MM.1S (cell line): ENCODE results near the gene TM9SF4.

Experiments
- DNase-seq: peaks from one replicate; pipeline ENCODE4 v3.0.0-alpha.2; 2015
- H2AFZ ChIP-seq: fragments of 300-600 bp; sonication (generic); 2 replicates; pipeline ENCODE4 v1.6.0; 2016; ENCODE audit warnings: antibody characterized with exemption, low read length
- H3F3A ChIP-seq: fragments of 300-600 bp; sonication (generic); 2 replicates; pipeline ENCODE4 v1.6.1; 2016; ENCODE audit warnings: mild to moderate bottlenecking, antibody characterized with exemption, low read length, moderate library complexity, mixed read lengths; ENCODE audit not compliant: insufficient read depth
- H3K27ac ChIP-seq: fragments of 300-600 bp; sonication (generic); 2 replicates; pipeline ENCODE4 v1.5.1; 2016; ENCODE audit warnings: mild to moderate bottlenecking, low read length
- H3K27me3 ChIP-seq: fragments of 300-600 bp; sonication (generic); replicated peaks from 2 replicates; pipeline ENCODE4 v1.6.0; 2016; ENCODE audit warnings: low read length; ENCODE audit not compliant: insufficient read depth
- H3K36me3 ChIP-seq: fragments of 300-600 bp; sonication (generic); replicated peaks from 2 replicates; pipeline ENCODE4 v1.6.1; 2016; ENCODE audit warnings: mild to moderate bottlenecking, low read length, mixed read lengths; ENCODE audit not compliant: insufficient read depth
- H3K4me1 ChIP-seq: fragments of 300-600 bp; sonication (generic); 2 replicates; pipeline ENCODE4 v1.6.1; 2016; ENCODE audit warnings: low read length, mixed read lengths
- H3K4me2 ChIP-seq: fragments of 300-600 bp; sonication (generic); 2 replicates; pipeline ENCODE4 v1.6.0; 2016; ENCODE audit warnings: low read depth, low read length
- H3K4me3 ChIP-seq: fragments of 300-600 bp; sonication (generic); 2 replicates; pipeline ENCODE4 v1.5.1; 2016; ENCODE audit warnings: low read length, mixed read lengths
- H3K79me2 ChIP-seq: fragments of 300-600 bp; sonication (generic); 2 replicates; pipeline ENCODE4 v1.6.1; 2016; ENCODE audit warnings: mixed run types, low read length, mixed read lengths
- H3K9ac ChIP-seq: fragments of 300-600 bp; sonication (generic); 2 replicates; pipeline ENCODE4 v1.6.1; 2016; ENCODE audit warnings: low read length, mixed read lengths
- H3K9me2 ChIP-seq: fragments of 300-600 bp; sonication (generic); replicated peaks from 2 replicates; pipeline ENCODE4 v1.6.1; 2016; ENCODE audit warnings: mild to moderate bottlenecking, low read length, mixed read lengths; ENCODE audit not compliant: insufficient read depth
- H3K9me3 ChIP-seq: fragments of 300-600 bp; sonication (generic); replicated peaks from 2 replicates; pipeline ENCODE4 v1.6.1; 2016; ENCODE audit warnings: mild to moderate bottlenecking, low read length, mixed read lengths; ENCODE audit not compliant: insufficient read depth
- H4K20me1 ChIP-seq: fragments of 300-600 bp; sonication (generic); 2 replicates; pipeline ENCODE4 v1.6.1; 2016; ENCODE audit warnings: mild to moderate bottlenecking, low read length, moderate library complexity, mixed read lengths; ENCODE audit not compliant: insufficient read depth
- EZH2 ChIP-seq: fragments of 300-600 bp; sonication (generic); optimal IDR thresholded peaks from 2 replicates; pipeline ENCODE3; 2017; ENCODE audit warnings: low read depth, mild to moderate bottlenecking, antibody characterized with exemption, low read length, mixed read lengths
- EZH2phosphoT487 ChIP-seq: fragments of 300-600 bp; sonication (generic); IDR thresholded peaks from 2 replicates; pipeline ENCODE4 v1.6.1; 2018; ENCODE audit warnings: antibody characterized with exemption, low read length
- TF ChIP-seq, protein P1 (sequence below): fragments of 300-600 bp; sonication (generic); IDR thresholded peaks from 2 replicates; pipeline ENCODE4 v1.5.1; 2016; ENCODE audit warnings: antibody characterized with exemption, low read length, mixed read lengths

TM9SF4 gene

GRCh38 chr20:32079655-32080109, 29.8 kb upstream of the TM9SF4 start:
- H2AFZ ChIP-seq, result no peak overlapping the region
- H3K4me2 ChIP-seq, result no peak overlapping the region
- H4K20me1 ChIP-seq, result no peaks in the 10 kb centered on the region
- H3K79me2 ChIP-seq, result no peaks in the 10 kb centered on the region
- H3K27ac ChIP-seq, result no peak overlapping the region
- no peak for DNase-seq
- no peaks in the 10 kb centered on the region for H3F3A ChIP-seq
- H3K4me3 ChIP-seq, result no peak overlapping the region
- no peaks in the 10 kb centered on the region for H3K9me3 ChIP-seq
- H3K36me3 ChIP-seq, result no peaks in the 10 kb centered on the region
- no peak overlapping the region for H3K9ac ChIP-seq
- no peaks in the 10 kb centered on the region for H3K9me2 ChIP-seq
- no peak for TF ChIP-seq EZH2
- TF ChIP-seq EZH2phosphoT487, result no peak
- TF ChIP-seq, protein P1, sequence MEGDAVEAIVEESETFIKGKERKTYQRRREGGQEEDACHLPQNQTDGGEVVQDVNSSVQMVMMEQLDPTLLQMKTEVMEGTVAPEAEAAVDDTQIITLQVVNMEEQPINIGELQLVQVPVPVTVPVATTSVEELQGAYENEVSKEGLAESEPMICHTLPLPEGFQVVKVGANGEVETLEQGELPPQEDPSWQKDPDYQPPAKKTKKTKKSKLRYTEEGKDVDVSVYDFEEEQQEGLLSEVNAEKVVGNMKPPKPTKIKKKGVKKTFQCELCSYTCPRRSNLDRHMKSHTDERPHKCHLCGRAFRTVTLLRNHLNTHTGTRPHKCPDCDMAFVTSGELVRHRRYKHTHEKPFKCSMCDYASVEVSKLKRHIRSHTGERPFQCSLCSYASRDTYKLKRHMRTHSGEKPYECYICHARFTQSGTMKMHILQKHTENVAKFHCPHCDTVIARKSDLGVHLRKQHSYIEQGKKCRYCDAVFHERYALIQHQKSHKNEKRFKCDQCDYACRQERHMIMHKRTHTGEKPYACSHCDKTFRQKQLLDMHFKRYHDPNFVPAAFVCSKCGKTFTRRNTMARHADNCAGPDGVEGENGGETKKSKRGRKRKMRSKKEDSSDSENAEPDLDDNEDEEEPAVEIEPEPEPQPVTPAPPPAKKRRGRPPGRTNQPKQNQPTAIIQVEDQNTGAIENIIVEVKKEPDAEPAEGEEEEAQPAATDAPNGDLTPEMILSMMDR, result no peak
- H3K27me3 ChIP-seq, result peaks cover 54% of the 10 kb centered on the region
- no peaks in the 10 kb centered on the region for H3K4me1 ChIP-seq

- no peak overlapping the region for H3K4me2 ChIP-seq
Measured at GRCh38 chr20:32080783-32081182, 28.7 kb upstream of the TM9SF4 start.

GRCh38 chr20:32083469-32083868, 26.0 kb upstream of the TM9SF4 start:
- Histone ChIP-seq H3K4me1 (no peaks in the 10 kb centered on the region), H3K27me3 (peaks cover 37% of the 10 kb centered on the region), H3K4me2 (no peak overlapping the region), H3K9me2 (no peaks in the 10 kb centered on the region), H3K9ac (no peak overlapping the region), H3F3A (no peaks in the 10 kb centered on the region), H3K9me3 (no peaks in the 10 kb centered on the region), H3K79me2 (no peaks in the 10 kb centered on the region), H3K27ac (no peak overlapping the region), H3K4me3 (no peak overlapping the region), H4K20me1 (no peaks in the 10 kb centered on the region), H3K36me3 (no peaks in the 10 kb centered on the region), H2AFZ (no peak overlapping the region)
- DNase-seq, result no peak
- TF ChIP-seq EZH2, result no peak
- no peak for TF ChIP-seq EZH2phosphoT487
- TF ChIP-seq, protein P1, result no peak

More at GRCh38 chr20:32080783-32081182, 28.7 kb upstream of the TM9SF4 start:
- Histone ChIP-seq H3K9me3 (no peaks in the 10 kb centered on the region), H2AFZ (no peak overlapping the region), H3K9me2 (no peaks in the 10 kb centered on the region), H3K4me1 (no peaks in the 10 kb centered on the region), H3K79me2 (no peaks in the 10 kb centered on the region), H3K36me3 (no peaks in the 10 kb centered on the region), H3K9ac (no peak overlapping the region), H3K27ac (no peak overlapping the region), H3F3A (no peaks in the 10 kb centered on the region), H3K27me3 (peaks cover 54% of the 10 kb centered on the region), H3K4me3 (no peak overlapping the region), H4K20me1 (no peaks in the 10 kb centered on the region)
- no peak for DNase-seq
- TF ChIP-seq EZH2, result no peak
- TF ChIP-seq, protein P1, result no peak
- no peak for TF ChIP-seq EZH2phosphoT487
